ENCODE data around the gene FN1. TPM values are rescaled to one million over a fixed set of nuclear protein-coding genes. Genes with fewer than 3 reads are reported as not detected.

Gene FN1
- total RNA-seq, 1 experiment from 2014 or later = 11.1 TPM

DNA sequence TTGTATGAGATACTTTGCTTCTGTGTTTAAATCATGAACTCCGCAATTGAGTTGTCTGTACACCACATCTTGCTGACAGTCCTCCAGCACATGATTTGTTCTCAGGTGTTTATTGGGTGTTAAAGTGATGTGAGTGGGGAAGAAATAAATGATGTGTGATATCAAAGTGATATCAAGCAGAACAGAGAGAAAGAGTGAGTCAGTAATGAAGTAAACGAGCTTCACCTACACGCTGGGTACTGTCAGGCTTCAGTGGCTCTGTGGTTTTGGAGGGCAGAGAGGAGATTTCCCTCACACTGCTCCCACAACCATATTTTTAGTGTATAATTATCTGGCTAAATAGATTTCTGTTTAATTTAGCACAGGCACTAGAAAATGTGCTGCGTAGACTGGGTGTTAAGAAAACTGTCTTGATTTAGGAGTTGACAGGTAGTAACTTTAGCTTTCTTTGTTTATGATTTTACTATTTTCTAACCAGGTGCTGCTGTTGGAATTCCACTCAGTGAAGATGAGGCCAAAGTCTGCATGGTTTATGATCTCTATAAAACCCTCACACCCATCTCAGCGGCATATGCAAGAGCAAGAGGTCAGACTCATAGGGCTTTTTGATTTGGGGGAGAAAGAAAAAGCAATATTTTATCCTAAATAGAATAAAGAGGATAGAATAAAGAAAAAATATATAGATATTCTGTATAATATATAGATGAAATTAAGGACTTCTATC, 102.8 kb downstream of the FN1 start:
- Histone ChIP-seq H3K36me3 (ENCODE audit: control insufficient read depth in 1 of 2, insufficient read depth in 2 of 2, low read length in 2 of 2) (peaks cover 44 to 61% of the 10 kb centered on the region in 2 experiments), H3K4me1 (ENCODE audit: control insufficient read depth in 1 of 2, insufficient read depth in 2 of 2, low read length in 2 of 2) (no peaks in the 10 kb centered on the region), H3K27ac (ENCODE audit: low read depth, low read length) (no peak overlapping the region), H3K27me3 (ENCODE audit: insufficient read depth, low read length) (no peaks in the 10 kb centered on the region), H4K20me1 (ENCODE audit: insufficient read depth) (peaks cover 3% of the 10 kb centered on the region; the same call in 1 of the 2 replicates), H3K4me2 (ENCODE audit: low read length) (no peak overlapping the region), H3K9ac (ENCODE audit: low read length) (no peak overlapping the region), H3K9me2 (ENCODE audit: insufficient read depth) (no peaks in the 10 kb centered on the region), H3K79me2 (ENCODE audit: insufficient read depth, low read length) (peaks cover 59% of the 10 kb centered on the region), H2AFZ (ENCODE audit: low read depth, low read length, poor library complexity, severe bottlenecking) (no peak overlapping the region), H3K9me3 (ENCODE audit: control insufficient read depth in 1 of 2, insufficient read depth in 1 of 2, low read depth in 1 of 2, low read length in 2 of 2) (no peaks in the 10 kb centered on the region), H3K4me3 (replicated peaks in 1 of 2; ENCODE audit: low read depth in 1 of 2, low read length in 2 of 2) (no peak overlapping the region)
- no peak for ATAC-seq
- DNase-seq (ENCODE audit: low read depth, low spot score) = no peak
- intact Hi-C loops (cut with micrococcal nuclease) = no loop called here
- POLR2A ChIA-PET = no interaction called here
- RAD21 ChIA-PET (ENCODE audit: low non-redundant PET in 1 of 2, low total read pairs in 2 of 2, uncharacterized antibody in 2 of 2, unreplicated experiment in 2 of 2) = no interaction called here
- BruUV-seq (replicated peaks) = no TSS peak
- TF ChIP-seq ZNF274 (IDR thresholded peaks at IDR 0.05; ENCODE audit: low read depth, low read length) (no peak), ZFX (IDR thresholded peaks at IDR 0.05) (no peak)
- CTCF ChIA-PET = no interaction called here

DNA sequence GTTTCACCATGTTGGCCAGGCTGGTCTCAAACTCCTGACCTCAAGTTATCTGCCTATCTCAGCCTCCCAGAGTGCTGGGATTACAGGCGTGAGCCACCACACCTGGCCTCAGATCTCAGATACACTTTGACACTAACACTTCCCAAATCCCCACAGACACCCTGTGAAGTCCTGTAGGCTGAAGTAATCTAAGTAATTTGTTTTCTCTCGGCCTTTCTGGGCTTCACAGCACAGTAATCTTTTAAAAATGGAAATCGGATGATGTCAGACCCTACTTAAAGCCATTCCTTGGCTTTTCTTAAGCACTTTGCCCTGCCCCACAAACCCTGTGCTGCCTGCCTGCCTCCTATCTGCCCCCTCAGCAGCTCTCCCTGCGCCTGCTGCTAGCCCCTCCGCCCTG, 107.8 kb downstream of the FN1 start:
- no peak for ATAC-seq
- DNase-seq (ENCODE audit: low read depth, low spot score) = no peak
- ChIA-PET CTCF (no interaction called here), POLR2A (no interaction called here), RAD21 (ENCODE audit: low non-redundant PET in 1 of 2, low total read pairs in 2 of 2, uncharacterized antibody in 2 of 2, unreplicated experiment in 2 of 2) (no interaction called here)
- H4K20me1 ChIP-seq (ENCODE audit: insufficient read depth) = peaks cover 7% of the 10 kb centered on the region; the same call in 1 of the 2 replicates
- H3K4me1 ChIP-seq (ENCODE audit: control insufficient read depth in 1 of 2, insufficient read depth in 2 of 2, low read length in 2 of 2) = no peaks in the 10 kb centered on the region
- no peaks in the 10 kb centered on the region for H3K27me3 ChIP-seq (ENCODE audit: insufficient read depth, low read length)
- no TSS peak for BruUV-seq (replicated peaks)
- intact Hi-C loops (cut with micrococcal nuclease) = no loop called here
- no peak overlapping the region for H3K4me2 ChIP-seq (ENCODE audit: low read length)
- peaks cover 100% of the 10 kb centered on the region for H3K79me2 ChIP-seq (ENCODE audit: insufficient read depth, low read length)
- no peak overlapping the region for H3K27ac ChIP-seq (ENCODE audit: low read depth, low read length)
- peaks cover 39 to 58% of the 10 kb centered on the region in 2 experiments for H3K36me3 ChIP-seq (ENCODE audit: control insufficient read depth in 1 of 2, insufficient read depth in 2 of 2, low read length in 2 of 2)
- H3K9me3 ChIP-seq (ENCODE audit: control insufficient read depth in 1 of 2, insufficient read depth in 1 of 2, low read depth in 1 of 2, low read length in 2 of 2) = no peaks in the 10 kb centered on the region
- no peak overlapping the region for H2AFZ ChIP-seq (ENCODE audit: low read depth, low read length, poor library complexity, severe bottlenecking)
- no peak overlapping the region for H3K9ac ChIP-seq (ENCODE audit: low read length)
- H3K4me3 ChIP-seq (replicated peaks in 1 of 2; ENCODE audit: low read depth in 1 of 2, low read length in 2 of 2) = no peak overlapping the region
- no peaks in the 10 kb centered on the region for H3K9me2 ChIP-seq (ENCODE audit: insufficient read depth)
- no peak for TF ChIP-seq TCF7L2 (IDR thresholded peaks at IDR 0.05; ENCODE audit: borderline replicate concordance, extremely low read depth, insufficient read depth, insufficient read length)
- TF ChIP-seq, protein P1, sequence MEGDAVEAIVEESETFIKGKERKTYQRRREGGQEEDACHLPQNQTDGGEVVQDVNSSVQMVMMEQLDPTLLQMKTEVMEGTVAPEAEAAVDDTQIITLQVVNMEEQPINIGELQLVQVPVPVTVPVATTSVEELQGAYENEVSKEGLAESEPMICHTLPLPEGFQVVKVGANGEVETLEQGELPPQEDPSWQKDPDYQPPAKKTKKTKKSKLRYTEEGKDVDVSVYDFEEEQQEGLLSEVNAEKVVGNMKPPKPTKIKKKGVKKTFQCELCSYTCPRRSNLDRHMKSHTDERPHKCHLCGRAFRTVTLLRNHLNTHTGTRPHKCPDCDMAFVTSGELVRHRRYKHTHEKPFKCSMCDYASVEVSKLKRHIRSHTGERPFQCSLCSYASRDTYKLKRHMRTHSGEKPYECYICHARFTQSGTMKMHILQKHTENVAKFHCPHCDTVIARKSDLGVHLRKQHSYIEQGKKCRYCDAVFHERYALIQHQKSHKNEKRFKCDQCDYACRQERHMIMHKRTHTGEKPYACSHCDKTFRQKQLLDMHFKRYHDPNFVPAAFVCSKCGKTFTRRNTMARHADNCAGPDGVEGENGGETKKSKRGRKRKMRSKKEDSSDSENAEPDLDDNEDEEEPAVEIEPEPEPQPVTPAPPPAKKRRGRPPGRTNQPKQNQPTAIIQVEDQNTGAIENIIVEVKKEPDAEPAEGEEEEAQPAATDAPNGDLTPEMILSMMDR (IDR thresholded peaks at IDR 0.05 in 2 of 3, conservative IDR thresholded peaks at IDR 0.05 in 1 of 3; ENCODE audit: borderline replicate concordance in 1 of 3, insufficient read depth in 1 of 3, low read depth in 2 of 3, low read length in 2 of 3) = no peak
- TF ChIP-seq YY1 (IDR thresholded peaks at IDR 0.05; ENCODE audit: extremely low read depth, insufficient replicate concordance, low read depth, low read length) = no peak
- no peak for TF ChIP-seq ZNF274 (IDR thresholded peaks at IDR 0.05; ENCODE audit: low read depth, low read length)
- no peak for TF ChIP-seq CBX3 (IDR thresholded peaks at IDR 0.05; ENCODE audit: low read depth)
- no peak for TF ChIP-seq EZH2 (IDR thresholded peaks at IDR 0.05)
- TF ChIP-seq, protein P2, sequence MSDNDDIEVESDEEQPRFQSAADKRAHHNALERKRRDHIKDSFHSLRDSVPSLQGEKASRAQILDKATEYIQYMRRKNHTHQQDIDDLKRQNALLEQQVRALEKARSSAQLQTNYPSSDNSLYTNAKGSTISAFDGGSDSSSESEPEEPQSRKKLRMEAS (IDR thresholded peaks at IDR 0.05) = no peak
- TF ChIP-seq POLR2A (IDR thresholded peaks at IDR 0.05; ENCODE audit: borderline replicate concordance, extremely low read depth, insufficient read depth, insufficient read length) = no peak
- no peak for TF ChIP-seq ZFX (IDR thresholded peaks at IDR 0.05)
- TF ChIP-seq EGR1 (IDR thresholded peaks at IDR 0.05; ENCODE audit: low read depth) = no peak
- no peak for TF ChIP-seq SRF (IDR thresholded peaks at IDR 0.05; ENCODE audit: low read depth)
- TF ChIP-seq, protein P3, sequence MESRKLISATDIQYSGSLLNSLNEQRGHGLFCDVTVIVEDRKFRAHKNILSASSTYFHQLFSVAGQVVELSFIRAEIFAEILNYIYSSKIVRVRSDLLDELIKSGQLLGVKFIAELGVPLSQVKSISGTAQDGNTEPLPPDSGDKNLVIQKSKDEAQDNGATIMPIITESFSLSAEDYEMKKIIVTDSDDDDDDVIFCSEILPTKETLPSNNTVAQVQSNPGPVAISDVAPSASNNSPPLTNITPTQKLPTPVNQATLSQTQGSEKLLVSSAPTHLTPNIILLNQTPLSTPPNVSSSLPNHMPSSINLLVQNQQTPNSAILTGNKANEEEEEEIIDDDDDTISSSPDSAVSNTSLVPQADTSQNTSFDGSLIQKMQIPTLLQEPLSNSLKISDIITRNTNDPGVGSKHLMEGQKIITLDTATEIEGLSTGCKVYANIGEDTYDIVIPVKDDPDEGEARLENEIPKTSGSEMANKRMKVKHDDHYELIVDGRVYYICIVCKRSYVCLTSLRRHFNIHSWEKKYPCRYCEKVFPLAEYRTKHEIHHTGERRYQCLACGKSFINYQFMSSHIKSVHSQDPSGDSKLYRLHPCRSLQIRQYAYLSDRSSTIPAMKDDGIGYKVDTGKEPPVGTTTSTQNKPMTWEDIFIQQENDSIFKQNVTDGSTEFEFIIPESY (IDR thresholded peaks at IDR 0.05; ENCODE audit: extremely low read depth, insufficient replicate concordance, low read length) = no peak
- TF ChIP-seq SIN3A (IDR thresholded peaks at IDR 0.05; ENCODE audit: low read depth) = no peak
- TF ChIP-seq JUND (IDR thresholded peaks at IDR 0.05) = no peak
